ENCODE measurements around the gene CD300E. TPM values are rescaled to one million over a fixed set of nuclear protein-coding genes. Genes with fewer than 3 reads are reported as not detected.

CD300E gene
- polyA plus RNA-seq, 1 donor from 2014 or later, result not detected

GRCh38 chr17:74608511-74608910 lies 15.0 kb downstream of the CD300E start:
- H3K9me3 ChIP-seq (ENCODE audit: low read length), result no peaks in the 10 kb centered on the region
- H4K20me1 ChIP-seq (ENCODE audit: insufficient read depth), result no peaks in the 10 kb centered on the region
- no peak overlapping the region for H3K9ac ChIP-seq (ENCODE audit: low read length)
- H3K4me3 ChIP-seq (ENCODE audit: low read length), result no peak overlapping the region
- H3K9me2 ChIP-seq (ENCODE audit: insufficient read depth, low read length), result no peaks in the 10 kb centered on the region
- H3K79me2 ChIP-seq (replicated peaks; ENCODE audit: insufficient read depth, low read length), result no peaks in the 10 kb centered on the region
- peaks cover 13% of the 10 kb centered on the region for H3K27me3 ChIP-seq (ENCODE audit: insufficient read depth, low read depth, low read length)
- no peak for TF ChIP-seq MXI1 (conservative IDR thresholded peaks at IDR 0.05; ENCODE audit: poor library complexity, severe bottlenecking)
- TF ChIP-seq EP300 (conservative IDR thresholded peaks at IDR 0.05; ENCODE audit: poor library complexity, severe bottlenecking), result no peak
- TF ChIP-seq REST (IDR thresholded peaks at IDR 0.05; ENCODE audit: borderline replicate concordance), result no peak
- TF ChIP-seq EZH2 (IDR thresholded peaks at IDR 0.05; ENCODE audit: borderline replicate concordance, insufficient read depth, low read length, poor library complexity, severe bottlenecking), result no peak
- TF ChIP-seq CTCF (IDR thresholded peaks at IDR 0.05; ENCODE audit: poor library complexity, severe bottlenecking), result no peak
- TF ChIP-seq RAD21 (conservative IDR thresholded peaks at IDR 0.05), result no peak
- no peak for TF ChIP-seq TAF1 (IDR thresholded peaks at IDR 0.05; ENCODE audit: low read depth)
- no peak for TF ChIP-seq SMC3 (conservative IDR thresholded peaks at IDR 0.05; ENCODE audit: poor library complexity)
- TF ChIP-seq POLR2AphosphoS5 (IDR thresholded peaks at IDR 0.05), result no peak
- no peak overlapping the region for H3K4me2 ChIP-seq (ENCODE audit: low read length)
- H3F3A ChIP-seq (ENCODE audit: insufficient read depth, low read length, poor library complexity, severe bottlenecking), result no peaks in the 10 kb centered on the region
- H2AFZ ChIP-seq (ENCODE audit: low read depth, low read length), result no peak overlapping the region
- no peaks in the 10 kb centered on the region for H3K36me3 ChIP-seq (ENCODE audit: insufficient read depth, low read length)
- no peak overlapping the region for H3K27ac ChIP-seq (ENCODE audit: low read length)

GRCh38 chr17:74607221-74607620 lies 16.3 kb downstream of the CD300E start:
- no peak overlapping the region for H3K4me2 ChIP-seq (ENCODE audit: low read length)
- H3K27ac ChIP-seq (ENCODE audit: low read length), result no peak overlapping the region
- no peaks in the 10 kb centered on the region for H3K9me3 ChIP-seq (ENCODE audit: low read length)
- H3K27me3 ChIP-seq (ENCODE audit: insufficient read depth, low read depth, low read length), result peaks cover 11% of the 10 kb centered on the region
- no peaks in the 10 kb centered on the region for H3K36me3 ChIP-seq (ENCODE audit: insufficient read depth, low read length)
- H3F3A ChIP-seq (ENCODE audit: insufficient read depth, low read length, poor library complexity, severe bottlenecking), result no peaks in the 10 kb centered on the region
- H3K9me2 ChIP-seq (ENCODE audit: insufficient read depth, low read length), result no peaks in the 10 kb centered on the region
- H3K79me2 ChIP-seq (replicated peaks; ENCODE audit: insufficient read depth, low read length), result no peaks in the 10 kb centered on the region
- no peaks in the 10 kb centered on the region for H4K20me1 ChIP-seq (ENCODE audit: insufficient read depth)
- no peak overlapping the region for H3K9ac ChIP-seq (ENCODE audit: low read length)
- no peak for TF ChIP-seq CTCF (IDR thresholded peaks at IDR 0.05; ENCODE audit: poor library complexity, severe bottlenecking)
- no peak for TF ChIP-seq POLR2AphosphoS5 (IDR thresholded peaks at IDR 0.05)
- TF ChIP-seq EZH2 (IDR thresholded peaks at IDR 0.05; ENCODE audit: borderline replicate concordance, insufficient read depth, low read length, poor library complexity, severe bottlenecking), result no peak
- TF ChIP-seq TAF1 (IDR thresholded peaks at IDR 0.05; ENCODE audit: low read depth), result no peak
- no peak for TF ChIP-seq EP300 (conservative IDR thresholded peaks at IDR 0.05; ENCODE audit: poor library complexity, severe bottlenecking)
- no peak for TF ChIP-seq REST (IDR thresholded peaks at IDR 0.05; ENCODE audit: borderline replicate concordance)
- no peak for TF ChIP-seq SMC3 (conservative IDR thresholded peaks at IDR 0.05; ENCODE audit: poor library complexity)
- no peak for TF ChIP-seq RAD21 (conservative IDR thresholded peaks at IDR 0.05)
- TF ChIP-seq MXI1 (conservative IDR thresholded peaks at IDR 0.05; ENCODE audit: poor library complexity, severe bottlenecking), result no peak
- H3K4me3 ChIP-seq (ENCODE audit: low read length), result no peak overlapping the region
- no peak overlapping the region for H2AFZ ChIP-seq (ENCODE audit: low read depth, low read length)
